Hematopoietic multipotent progenitor cell treated with erythropoietin and hydrocortisone succinate and interleukin-3 and kit ligand, for 8 days (in vitro differentiated cells): ENCODE data around the gene ARHGEF16.
A peak's percentile ranks its signal among the peaks of the same experiment; 100 is the strongest.

Experiments
- DNase-seq: peaks from one replicate; pipeline ENCODE4 v3.0.0-alpha.2; 2015

Gene ARHGEF16

GRCh38 chr1:3485016-3485415, 30.6 kb downstream of the ARHGEF16 start:
- DNase-seq = no peak

- no peak for DNase-seq
Measured at GRCh38 chr1:3488432-3488831, 34.0 kb downstream of the ARHGEF16 start.

GRCh38 chr1:3490046-3490745, 35.7 kb downstream of the ARHGEF16 start:
- no peak for DNase-seq

GRCh38 chr1:3491291-3492246, 37.1 kb downstream of the ARHGEF16 start:
- DNase-seq = peak; percentile 62

- DNase-seq = no peak
Measured at GRCh38 chr1:3492545-3493246, 38.2 kb downstream of the ARHGEF16 start.

GRCh38 chr1:3494321-3495308, 40.1 kb downstream of the ARHGEF16 start:
- no peak for DNase-seq

GRCh38 chr1:3495776-3496745, 41.6 kb downstream of the ARHGEF16 start:
- no peak for DNase-seq

- no peak for DNase-seq
Measured at GRCh38 chr1:3496916-3497315, 42.5 kb downstream of the ARHGEF16 start.

GRCh38 chr1:3497521-3497920, 43.1 kb downstream of the ARHGEF16 start:
- DNase-seq = no peak

GRCh38 chr1:3498246-3498930, 43.9 kb downstream of the ARHGEF16 start:
- no peak for DNase-seq

GRCh38 chr1:3498986-3499385, 44.5 kb downstream of the ARHGEF16 start:
- DNase-seq = no peak

GRCh38 chr1:3499611-3500010, 45.1 kb downstream of the ARHGEF16 start:
- no peak for DNase-seq

- DNase-seq = no peak
Measured at GRCh38 chr1:3500265-3500835, 45.9 kb downstream of the ARHGEF16 start.

- no peak for DNase-seq
Measured at GRCh38 chr1:3501437-3501836, 47.0 kb downstream of the ARHGEF16 start.

GRCh38 chr1:3501856-3502640, 47.6 kb downstream of the ARHGEF16 start:
- DNase-seq = peak; percentile 10

GRCh38 chr1:3502641-3503524, 48.4 kb downstream of the ARHGEF16 start:
- no peak for DNase-seq

GRCh38 chr1:3503525-3503886, 49.0 kb downstream of the ARHGEF16 start:
- no peak for DNase-seq
